DOHH2 (cell line): ENCODE results near the gene CDKAL1.

Source experiments
- H3F3A ChIP-seq: fragments of 200-600 bp; sonication (generic), shearing (Covaris generic); 2 replicates; pipeline ENCODE4 v1.6.0; 2016; ENCODE audit warnings: antibody characterized with exemption, mild to moderate bottlenecking; ENCODE audit not compliant: control insufficient read depth, insufficient read depth
- H3K27ac ChIP-seq: fragments of 200-600 bp; sonication (generic); 2 replicates; pipeline ENCODE4 v1.5.1; 2014; ENCODE audit warnings: low read depth, mild to moderate bottlenecking, low read length, moderate library complexity
- H3K27me3 ChIP-seq: fragments of 200-600 bp; sonication (generic); 2 replicates; pipeline ENCODE4 v1.6.1; 2014; ENCODE audit warnings: mild to moderate bottlenecking, low read length, mixed read lengths; ENCODE audit not compliant: control insufficient read depth
- H3K36me3 ChIP-seq: fragments of 200-600 bp; sonication (generic); 2 replicates; pipeline ENCODE4 v1.6.1; 2014; ENCODE audit warnings: mild to moderate bottlenecking, low read length, moderate library complexity, mixed read lengths; ENCODE audit not compliant: control insufficient read depth
- H3K4me1 ChIP-seq: fragments of 200-600 bp; sonication (generic); 2 replicates; pipeline ENCODE4 v1.6.1; 2014; ENCODE audit warnings: mild to moderate bottlenecking, low read length, mixed read lengths; ENCODE audit not compliant: control insufficient read depth
- H3K4me2 ChIP-seq: fragments of 200-600 bp; sonication (generic); 2 replicates; pipeline ENCODE4 v1.6.0; 2014; ENCODE audit warnings: mild to moderate bottlenecking, low read length, moderate library complexity
- H3K4me3 ChIP-seq: fragments of 200-600 bp; sonication (generic); 2 replicates; pipeline ENCODE4 v1.5.1; 2014; ENCODE audit warnings: mild to moderate bottlenecking, low read length, mixed read lengths
- H3K79me2 ChIP-seq: fragments of 200-600 bp; sonication (generic); 2 replicates; pipeline ENCODE4 v1.6.1; 2014; ENCODE audit warnings: mild to moderate bottlenecking, low read length, mixed read lengths; ENCODE audit not compliant: control insufficient read depth
- H3K9me2 ChIP-seq: fragments of 200-600 bp; sonication (generic); replicated peaks from 2 replicates; pipeline ENCODE4 v1.6.1; 2014; ENCODE audit warnings: mild to moderate bottlenecking, low read length, mixed read lengths; ENCODE audit not compliant: control insufficient read depth
- H3K9me3 ChIP-seq: fragments of 200-600 bp; sonication (generic); 2 replicates; pipeline ENCODE4 v1.6.1; 2014; ENCODE audit warnings: antibody characterized with exemption, low read length, mixed read lengths; ENCODE audit not compliant: control insufficient read depth, insufficient read depth
- H4K20me1 ChIP-seq: fragments of 200-600 bp; sonication (generic); 2 replicates; pipeline ENCODE4 v1.6.0; 2014; ENCODE audit warnings: low read depth, mild to moderate bottlenecking, antibody characterized with exemption, low read length, moderate library complexity; ENCODE audit not compliant: control insufficient read depth, insufficient read depth
- EZH2phosphoT487 ChIP-seq: fragments of 200-600 bp; sonication (generic); IDR thresholded peaks from 2 replicates; pipeline ENCODE4 v1.6.1; 2017; ENCODE audit warnings: borderline replicate concordance, mild to moderate bottlenecking, antibody characterized with exemption, low read length, moderate library complexity, mixed read lengths
- TF ChIP-seq, protein P1 (sequence below): fragments of 200-600 bp; sonication (generic); IDR thresholded peaks from one replicate; pipeline ENCODE4 v1.5.1; 2014; ENCODE audit warnings: antibody characterized with exemption, mild to moderate bottlenecking, low read depth, low read length; ENCODE audit not compliant: poor library complexity, severe bottlenecking

CDKAL1 gene

DNA sequence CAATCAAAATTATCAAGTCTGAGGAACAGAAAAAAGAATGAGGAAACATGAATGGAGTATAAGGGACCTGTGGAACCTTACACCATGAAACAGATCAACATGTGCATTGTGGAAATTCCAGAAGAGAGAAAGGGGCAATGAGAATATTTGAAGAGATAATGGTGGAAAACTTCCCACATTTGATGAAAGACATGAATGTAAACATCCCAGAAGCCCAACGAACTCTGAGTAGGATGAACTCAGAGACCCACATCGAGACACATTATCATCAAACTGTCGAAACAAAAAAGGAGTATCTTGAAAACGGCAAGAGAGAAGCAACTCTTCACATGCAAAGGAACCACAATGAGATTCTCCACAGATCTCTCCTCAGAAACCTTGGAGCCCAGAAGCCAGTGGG, 371.1 kb downstream of the CDKAL1 start:
- TF ChIP-seq EZH2phosphoT487, result no peak
- TF ChIP-seq, protein P1, sequence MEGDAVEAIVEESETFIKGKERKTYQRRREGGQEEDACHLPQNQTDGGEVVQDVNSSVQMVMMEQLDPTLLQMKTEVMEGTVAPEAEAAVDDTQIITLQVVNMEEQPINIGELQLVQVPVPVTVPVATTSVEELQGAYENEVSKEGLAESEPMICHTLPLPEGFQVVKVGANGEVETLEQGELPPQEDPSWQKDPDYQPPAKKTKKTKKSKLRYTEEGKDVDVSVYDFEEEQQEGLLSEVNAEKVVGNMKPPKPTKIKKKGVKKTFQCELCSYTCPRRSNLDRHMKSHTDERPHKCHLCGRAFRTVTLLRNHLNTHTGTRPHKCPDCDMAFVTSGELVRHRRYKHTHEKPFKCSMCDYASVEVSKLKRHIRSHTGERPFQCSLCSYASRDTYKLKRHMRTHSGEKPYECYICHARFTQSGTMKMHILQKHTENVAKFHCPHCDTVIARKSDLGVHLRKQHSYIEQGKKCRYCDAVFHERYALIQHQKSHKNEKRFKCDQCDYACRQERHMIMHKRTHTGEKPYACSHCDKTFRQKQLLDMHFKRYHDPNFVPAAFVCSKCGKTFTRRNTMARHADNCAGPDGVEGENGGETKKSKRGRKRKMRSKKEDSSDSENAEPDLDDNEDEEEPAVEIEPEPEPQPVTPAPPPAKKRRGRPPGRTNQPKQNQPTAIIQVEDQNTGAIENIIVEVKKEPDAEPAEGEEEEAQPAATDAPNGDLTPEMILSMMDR, result no peak
- H3K4me2 ChIP-seq, result no peak overlapping the region
- H3K4me1 ChIP-seq, result no peaks in the 10 kb centered on the region
- H3F3A ChIP-seq, result no peaks in the 10 kb centered on the region
- H3K79me2 ChIP-seq, result no peaks in the 10 kb centered on the region
- H4K20me1 ChIP-seq, result no peaks in the 10 kb centered on the region
- H3K36me3 ChIP-seq, result no peaks in the 10 kb centered on the region
- no peak overlapping the region for H3K27ac ChIP-seq
- no peaks in the 10 kb centered on the region for H3K9me2 ChIP-seq
- no peaks in the 10 kb centered on the region for H3K27me3 ChIP-seq
- no peak overlapping the region for H3K4me3 ChIP-seq
- H3K9me3 ChIP-seq, result no peaks in the 10 kb centered on the region

DNA sequence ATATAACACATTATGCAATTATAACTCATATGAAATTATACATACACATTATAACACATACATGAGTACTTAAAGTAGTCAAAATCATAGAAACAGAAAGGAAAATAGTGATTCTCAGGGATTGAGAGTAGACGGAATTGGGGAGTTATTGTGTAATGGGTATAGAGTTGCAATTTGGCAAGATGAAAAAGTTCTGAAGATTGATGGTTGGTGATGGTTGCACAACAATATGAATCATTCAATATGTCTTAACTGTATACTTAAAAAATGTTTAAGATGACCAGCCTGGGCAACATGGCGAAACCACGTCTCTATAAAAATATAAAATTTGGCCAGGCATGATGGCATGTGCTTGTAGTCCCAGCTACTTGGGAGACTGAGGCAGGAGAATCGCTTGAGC, 372.7 kb downstream of the CDKAL1 start:
- TF ChIP-seq EZH2phosphoT487, result no peak
- TF ChIP-seq, protein P1, result no peak
- Histone ChIP-seq H4K20me1 (no peaks in the 10 kb centered on the region), H3K27ac (no peak overlapping the region), H3K27me3 (no peaks in the 10 kb centered on the region), H3K9me3 (no peaks in the 10 kb centered on the region), H3K36me3 (no peaks in the 10 kb centered on the region), H3K4me2 (no peak overlapping the region), H3K4me3 (no peak overlapping the region), H3K79me2 (no peaks in the 10 kb centered on the region), H3F3A (no peaks in the 10 kb centered on the region), H3K4me1 (no peaks in the 10 kb centered on the region), H3K9me2 (no peaks in the 10 kb centered on the region)

DNA sequence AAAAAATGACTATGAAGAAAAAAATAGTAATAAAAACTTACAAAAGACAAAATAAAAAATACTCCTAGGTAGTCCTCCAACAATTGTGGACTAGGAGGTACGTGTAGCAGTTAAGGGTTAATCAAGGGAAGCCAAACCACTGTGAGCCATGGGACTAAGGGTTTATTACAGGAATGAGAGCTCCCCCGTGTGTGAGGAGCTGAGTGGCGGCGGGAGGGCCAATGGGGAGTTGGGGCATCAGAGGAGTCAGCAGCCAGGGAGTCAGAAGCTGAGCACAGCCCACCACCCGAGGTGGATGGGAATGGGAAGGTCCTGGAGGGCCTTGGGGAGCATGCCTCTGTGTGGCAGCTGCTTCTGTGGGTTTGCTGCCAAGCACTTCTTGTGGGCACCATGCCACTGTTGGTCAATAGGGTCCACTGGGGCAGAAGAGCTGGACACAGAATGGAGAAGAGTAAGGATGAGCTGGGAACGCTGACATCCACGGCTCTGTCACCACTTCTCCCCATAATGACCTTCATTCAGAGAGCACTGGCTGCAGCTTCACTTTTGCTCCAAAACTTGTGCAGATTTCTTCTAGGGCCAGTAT, 373.3 kb downstream of the CDKAL1 start:
- no peaks in the 10 kb centered on the region for H4K20me1 ChIP-seq
- no peaks in the 10 kb centered on the region for H3K36me3 ChIP-seq
- no peaks in the 10 kb centered on the region for H3K27me3 ChIP-seq
- no peak overlapping the region for H3K4me3 ChIP-seq
- TF ChIP-seq, protein P1, result no peak
- TF ChIP-seq EZH2phosphoT487, result no peak
- no peaks in the 10 kb centered on the region for H3K4me1 ChIP-seq
- H3K27ac ChIP-seq, result no peak overlapping the region
- H3K9me2 ChIP-seq, result no peaks in the 10 kb centered on the region
- no peaks in the 10 kb centered on the region for H3K79me2 ChIP-seq
- H3K9me3 ChIP-seq, result no peaks in the 10 kb centered on the region
- H3K4me2 ChIP-seq, result no peak overlapping the region
- no peaks in the 10 kb centered on the region for H3F3A ChIP-seq

DNA sequence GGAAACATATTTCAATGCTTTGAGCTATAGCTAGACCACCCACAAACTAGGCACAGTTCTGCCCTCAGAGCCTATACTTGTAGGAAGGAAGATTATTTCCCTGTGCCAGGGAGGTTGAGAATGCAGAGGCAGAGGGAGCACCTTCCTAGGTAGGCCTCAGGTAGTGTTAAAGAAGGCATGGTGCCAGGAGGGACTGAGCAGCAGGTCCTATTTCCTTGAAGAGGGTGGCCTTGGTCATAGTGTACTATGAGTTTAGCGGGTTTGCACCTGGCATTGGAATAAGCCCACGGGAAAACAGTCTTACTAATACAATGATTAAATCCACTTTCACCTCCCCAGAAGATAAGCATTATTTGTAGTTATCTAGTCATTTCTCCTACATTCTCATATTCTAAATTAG, 375.4 kb downstream of the CDKAL1 start:
- H4K20me1 ChIP-seq, result no peaks in the 10 kb centered on the region
- no peaks in the 10 kb centered on the region for H3F3A ChIP-seq
- no peaks in the 10 kb centered on the region for H3K36me3 ChIP-seq
- H3K79me2 ChIP-seq, result no peaks in the 10 kb centered on the region
- H3K4me3 ChIP-seq, result no peak overlapping the region
- no peaks in the 10 kb centered on the region for H3K9me3 ChIP-seq
- H3K9me2 ChIP-seq, result no peaks in the 10 kb centered on the region
- H3K27ac ChIP-seq, result no peak overlapping the region
- H3K4me2 ChIP-seq, result no peak overlapping the region
- no peak for TF ChIP-seq EZH2phosphoT487
- TF ChIP-seq, protein P1, result no peak
- H3K4me1 ChIP-seq, result no peaks in the 10 kb centered on the region
- no peaks in the 10 kb centered on the region for H3K27me3 ChIP-seq
